HEK293 (cell line): ENCODE measurements around the gene SH3BP4.

Experiments
- CTCF ChIA-PET: fragments of 350-600 bp; formaldehyde crosslinking; extraction: SDS; loops from one replicate; lab custom pipeline; 2021; ENCODE audit warnings: antibody characterized with exemption; lab: Yijun Ruan, JAX
- POLR2A ChIA-PET: fragments of 300-600 bp; formaldehyde crosslinking; extraction: SDS; loops from one replicate; lab custom pipeline; 2020; ENCODE audit warnings: antibody characterized with exemption, inconsistent platforms; lab: Yijun Ruan, JAX
- H3K27ac ChIP-seq: fragments of 200-500 bp; sonication (Bioruptor generic); 2 replicates; pipeline ENCODE4 v1.5.1; 2014; ENCODE audit warnings: low read depth, low read length, control low read depth, inconsistent platforms; ENCODE audit errors: extremely low read depth
- H3K36me3 ChIP-seq, 2 experiments: fragments of 200-500 bp in 1 of 2; sonication (Bioruptor generic) in 1 of 2; 1 replicate in 1 of 2; 2 replicates in 1 of 2; pipeline ENCODE4 v1.5.1; 2014 to 2017; ENCODE audit warnings: inconsistent platforms in 2 of 2, low read length in 2 of 2; ENCODE audit not compliant: control insufficient read depth in 2 of 2, insufficient read depth in 1 of 2
- H3K4me1 ChIP-seq: fragments of 200-500 bp; sonication (Bioruptor generic); 2 replicates; pipeline ENCODE4 v1.5.1; 2014; ENCODE audit warnings: mild to moderate bottlenecking, low read length, inconsistent platforms; ENCODE audit not compliant: control insufficient read depth, insufficient read depth
- H3K4me3 ChIP-seq: 2 replicates; pipeline ENCODE4 v1.5.1; 2011; ENCODE audit warnings: low read depth, mild to moderate bottlenecking, control low read depth, low read length, moderate library complexity
- H3K9me3 ChIP-seq: fragments of 200-500 bp; sonication (Bioruptor generic); 2 replicates; pipeline ENCODE4 v1.5.1; 2014; ENCODE audit warnings: low read depth, low read length, inconsistent platforms; ENCODE audit not compliant: control insufficient read depth, insufficient read depth
- EGR2 ChIP-seq: fragments of 450-650 bp; formaldehyde crosslinking; IDR thresholded peaks from 2 replicates; pipeline ENCODE4 v1.5.1; 2016; ENCODE audit warnings: low read depth, missing biosample characterization, missing genetic modification characterization
- GLI2 ChIP-seq: fragments of 450-650 bp; formaldehyde crosslinking; IDR thresholded peaks from 2 replicates; pipeline ENCODE4; 2017; ENCODE audit warnings: missing biosample characterization, missing genetic modification characterization, low read depth, borderline replicate concordance
- HOXD13 ChIP-seq: sonication (generic); formaldehyde crosslinking; IDR thresholded peaks from 2 replicates; pipeline ENCODE4 v1.8.0; 2022; ENCODE audit warnings: missing genetic modification reagents, borderline replicate concordance
- KLF7 ChIP-seq: fragments of 450-650 bp; formaldehyde crosslinking; IDR thresholded peaks from 2 replicates; pipeline ENCODE4 v1.5.1; 2016; ENCODE audit warnings: missing biosample characterization, missing genetic modification characterization, borderline replicate concordance
- REPIN1 ChIP-seq: fragments of 450-650 bp; formaldehyde crosslinking; IDR thresholded peaks from 2 replicates; pipeline ENCODE4 v1.5.1; 2017; ENCODE audit warnings: missing biosample characterization, missing genetic modification characterization, low read depth
- SCRT1 ChIP-seq: fragments of 450-650 bp; formaldehyde crosslinking; IDR thresholded peaks from 2 replicates; pipeline ENCODE4 v1.5.1; 2016; ENCODE audit warnings: missing biosample characterization, missing genetic modification characterization, borderline replicate concordance
- SP3 ChIP-seq: fragments of 450-650 bp; formaldehyde crosslinking; IDR thresholded peaks from 2 replicates; pipeline ENCODE4 v1.5.1; 2016; ENCODE audit warnings: missing biosample characterization, missing genetic modification characterization
- SP7 ChIP-seq: fragments of 450-650 bp; formaldehyde crosslinking; IDR thresholded peaks from 2 replicates; pipeline ENCODE4 v1.5.1; 2016; ENCODE audit warnings: missing biosample characterization, missing genetic modification characterization
- ZBTB6 ChIP-seq: fragments of 450-650 bp; formaldehyde crosslinking; IDR thresholded peaks from 2 replicates; pipeline ENCODE4 v1.5.1; 2017; ENCODE audit warnings: missing biosample characterization, missing genetic modification characterization
- ZBTB7A ChIP-seq: fragments of 450-650 bp; formaldehyde crosslinking; IDR thresholded peaks from 2 replicates; pipeline ENCODE4 v1.5.1; 2016; ENCODE audit warnings: low read depth, missing biosample characterization, missing genetic modification characterization
- ZBTB8A ChIP-seq: fragments of 450-650 bp; formaldehyde crosslinking; IDR thresholded peaks from 2 replicates; pipeline ENCODE4 v1.5.1; 2016; ENCODE audit warnings: missing biosample characterization, missing genetic modification characterization
- ZNF133 ChIP-seq: fragments of 450-650 bp; formaldehyde crosslinking; IDR thresholded peaks from 2 replicates; pipeline ENCODE4 v1.5.1; 2016; ENCODE audit warnings: missing biosample characterization, missing genetic modification characterization
- ZNF174 ChIP-seq: fragments of 450-650 bp; formaldehyde crosslinking; IDR thresholded peaks from 2 replicates; pipeline ENCODE4 v1.5.0; 2017; ENCODE audit warnings: missing biosample characterization, mild to moderate bottlenecking, missing genetic modification characterization
- ZNF302 ChIP-seq: fragments of 450-650 bp; formaldehyde crosslinking; IDR thresholded peaks from 2 replicates; pipeline ENCODE4 v1.5.1; 2016; ENCODE audit warnings: missing biosample characterization, missing genetic modification characterization, low read depth
- ZNF311 ChIP-seq: fragments of 450-650 bp; formaldehyde crosslinking; IDR thresholded peaks from 2 replicates; pipeline ENCODE4 v1.5.1; 2017; ENCODE audit warnings: missing biosample characterization, missing genetic modification characterization, borderline replicate concordance
- ZNF341 ChIP-seq: fragments of 450-650 bp; formaldehyde crosslinking; IDR thresholded peaks from 2 replicates; pipeline ENCODE4; 2016; ENCODE audit warnings: low read depth, missing biosample characterization, missing genetic modification characterization
- ZNF560 ChIP-seq: fragments of 450-650 bp; formaldehyde crosslinking; IDR thresholded peaks from 2 replicates; pipeline ENCODE4 v1.5.1; 2017; ENCODE audit warnings: missing biosample characterization, missing genetic modification characterization, borderline replicate concordance
- ZNF623 ChIP-seq: fragments of 450-650 bp; formaldehyde crosslinking; IDR thresholded peaks from 2 replicates; pipeline ENCODE4 v1.5.1; 2016; ENCODE audit warnings: missing biosample characterization, missing genetic modification characterization
- ZNF624 ChIP-seq: fragments of 450-650 bp; formaldehyde crosslinking; IDR thresholded peaks from 2 replicates; pipeline ENCODE4 v1.5.1; 2017; ENCODE audit warnings: missing biosample characterization, missing genetic modification characterization
- ZNF645 ChIP-seq: fragments of 450-650 bp; formaldehyde crosslinking; IDR thresholded peaks from 2 replicates; pipeline ENCODE4; 2016; ENCODE audit warnings: missing biosample characterization, missing genetic modification characterization
- ZNF670 ChIP-seq: fragments of 450-650 bp; formaldehyde crosslinking; IDR thresholded peaks from 2 replicates; pipeline ENCODE4 v1.5.1; 2016; ENCODE audit warnings: missing biosample characterization, missing genetic modification characterization, low read depth
- ZNF677 ChIP-seq: fragments of 450-650 bp; IDR thresholded peaks from 2 replicates; pipeline ENCODE4 v1.5.0; 2018; ENCODE audit warnings: missing biosample characterization, mild to moderate bottlenecking, missing genetic modification characterization, moderate library complexity
- ZNF768 ChIP-seq: fragments of 450-650 bp; formaldehyde crosslinking; IDR thresholded peaks from 2 replicates; pipeline ENCODE4 v1.5.1; 2018; ENCODE audit warnings: missing biosample characterization, mild to moderate bottlenecking, missing genetic modification characterization
- ZNF843 ChIP-seq: fragments of 450-650 bp; formaldehyde crosslinking; IDR thresholded peaks from 2 replicates; pipeline ENCODE4 v1.5.1; 2016; ENCODE audit warnings: missing biosample characterization, missing genetic modification characterization
- ZSCAN30 ChIP-seq: fragments of 450-650 bp; IDR thresholded peaks from 2 replicates; pipeline ENCODE4 v1.5.1; 2018; ENCODE audit warnings: missing biosample characterization, mild to moderate bottlenecking, missing genetic modification characterization, moderate library complexity
- ZSCAN4 ChIP-seq: fragments of 450-650 bp; formaldehyde crosslinking; IDR thresholded peaks from 2 replicates; pipeline ENCODE4 v1.5.1; 2017; ENCODE audit warnings: missing biosample characterization, missing genetic modification characterization
- ZXDB ChIP-seq: fragments of 450-650 bp; formaldehyde crosslinking; IDR thresholded peaks from 2 replicates; pipeline ENCODE4 v1.5.1; 2016; ENCODE audit warnings: missing biosample characterization, missing genetic modification characterization

The SH3BP4 gene

GRCh38 chr2:235032466-235032865 is 80.6 kb downstream of the SH3BP4 start (continued):
- TF ChIP-seq ZNF843, result no peak
- no peak for TF ChIP-seq HOXD13 (CRISPR knock-in tag)
- no peak for TF ChIP-seq SP7
- TF ChIP-seq ZNF174 (tag by site-specific recombination), result no peak
- no peak for TF ChIP-seq ZBTB7A (tag by site-specific recombination)
- TF ChIP-seq ZNF302 (tag by site-specific recombination), result no peak

- no peaks in the 10 kb centered on the region for H3K9me3 ChIP-seq
- CTCF ChIA-PET, result no interaction called here
- no peak for TF ChIP-seq ZNF341 (tag by site-specific recombination)
- TF ChIP-seq ZXDB, result no peak
- no peaks in the 10 kb centered on the region for H3K4me1 ChIP-seq
- POLR2A ChIA-PET, result no interaction called here
- no peak overlapping the region for H3K4me3 ChIP-seq
- H3K27ac ChIP-seq, result no peak overlapping the region
- H3K36me3 ChIP-seq, result peaks cover 0 to 25% of the 10 kb centered on the region in 2 experiments; a peak in 2 of 3 replicates
Measured at GRCh38 chr2:235032949-235033348, 81.1 kb downstream of the SH3BP4 start.

GRCh38 chr2:235034265-235035118 is 82.7 kb downstream of the SH3BP4 start:
- CTCF ChIA-PET, result no interaction called here
- POLR2A ChIA-PET, result no interaction called here
- TF ChIP-seq EGR2 (tag by site-specific recombination) (no peak), ZSCAN30 (tag by site-specific recombination) (no peak), ZNF624 (no peak), ZBTB8A (no peak), ZSCAN4 (tag by site-specific recombination) (no peak), REPIN1 (tag by site-specific recombination) (no peak), ZNF133 (no peak), HOXD13 (CRISPR knock-in tag) (no peak), ZNF560 (no peak), GLI2 (no peak), ZNF768 (tag by site-specific recombination) (no peak), ZNF677 (tag by site-specific recombination) (no peak)
- H3K36me3 ChIP-seq, result peaks cover 0 to 31% of the 10 kb centered on the region in 2 experiments; a peak in 2 of 3 replicates
- no peak overlapping the region for H3K27ac ChIP-seq
- H3K9me3 ChIP-seq, result no peaks in the 10 kb centered on the region
- no peaks in the 10 kb centered on the region for H3K4me1 ChIP-seq
- no peak overlapping the region for H3K4me3 ChIP-seq

- H3K36me3 ChIP-seq, result peaks cover 0 to 57% of the 10 kb centered on the region in 2 experiments; a peak in 2 of 3 replicates
- TF ChIP-seq ZNF670 (tag by site-specific recombination), result no peak
- no peak for TF ChIP-seq KLF7
- TF ChIP-seq ZNF311 (tag by site-specific recombination), result no peak
- no peak for TF ChIP-seq ZNF623 (tag by site-specific recombination)
- no peak for TF ChIP-seq ZXDB
- no peak for TF ChIP-seq ZBTB6 (tag by site-specific recombination)
- TF ChIP-seq SCRT1 (tag by site-specific recombination), result no peak
- no peak for TF ChIP-seq SP3 (tag by site-specific recombination)
- no peak for TF ChIP-seq GLI2
- no peak for TF ChIP-seq ZNF645 (tag by site-specific recombination)
Measured at GRCh38 chr2:235037604-235038166, 85.9 kb downstream of the SH3BP4 start.

More at GRCh38 chr2:235037604-235038166, 85.9 kb downstream of the SH3BP4 start:
- CTCF ChIA-PET, result no interaction called here
- no peak overlapping the region for H3K27ac ChIP-seq
- no peaks in the 10 kb centered on the region for H3K4me1 ChIP-seq
- POLR2A ChIA-PET, result no interaction called here
- H3K4me3 ChIP-seq, result no peak overlapping the region
- H3K9me3 ChIP-seq, result no peaks in the 10 kb centered on the region
